Measurements from ENCODE around the gene CCDC201.

GRCh38 chr7:45889367-45890067, 16.6 kb upstream of the CCDC201 start:
- TF ChIP-seq CEBPB (IDR thresholded peaks at IDR 0.05; ENCODE audit: low read depth, low read length) = no peak
- no peak for TF ChIP-seq CTCF (conservative IDR thresholded peaks at IDR 0.05; ENCODE audit: low read depth, low read length)
- no peak for TF ChIP-seq MAFK (IDR thresholded peaks at IDR 0.05; ENCODE audit: low read depth, low read length)
- TF ChIP-seq MAZ (IDR thresholded peaks at IDR 0.05; ENCODE audit: borderline replicate concordance, low read depth, low read length) = no peak
- no peak for TF ChIP-seq RFX5 (IDR thresholded peaks at IDR 0.05; ENCODE audit: low read depth, low read length)
- no peak for TF ChIP-seq POLR2A (IDR thresholded peaks at IDR 0.05; ENCODE audit: low read depth, low read length)
- TF ChIP-seq SMC3 (IDR thresholded peaks at IDR 0.05; ENCODE audit: low read depth, low read length) = no peak

Data from IMR-90 (cell line).